Renal pelvis (tissue), 4 donors: Measurements from ENCODE around the gene SELENOO. TPM values are rescaled to one million over a fixed set of nuclear protein-coding genes. Genes with fewer than 3 reads are reported as not detected.

Experiments used
- DNase-seq: peaks from one replicate; pipeline ENCODE4 v3.0.0-alpha.2; 2013
- polyA plus RNA-seq, 3 donors: library from polyadenylated mRNA; unstranded; fragments of 120-200 nt; gene quantifications; one replicate each; pipeline ENCODE4 v1.2.1, GENCODE V29; 2013; ENCODE audit not compliant: insufficient read length in 3 of 3

SELENOO gene
- polyA plus RNA-seq, 3 donors, result 24.8 to 32.9 (median 28.9) TPM

DNA sequence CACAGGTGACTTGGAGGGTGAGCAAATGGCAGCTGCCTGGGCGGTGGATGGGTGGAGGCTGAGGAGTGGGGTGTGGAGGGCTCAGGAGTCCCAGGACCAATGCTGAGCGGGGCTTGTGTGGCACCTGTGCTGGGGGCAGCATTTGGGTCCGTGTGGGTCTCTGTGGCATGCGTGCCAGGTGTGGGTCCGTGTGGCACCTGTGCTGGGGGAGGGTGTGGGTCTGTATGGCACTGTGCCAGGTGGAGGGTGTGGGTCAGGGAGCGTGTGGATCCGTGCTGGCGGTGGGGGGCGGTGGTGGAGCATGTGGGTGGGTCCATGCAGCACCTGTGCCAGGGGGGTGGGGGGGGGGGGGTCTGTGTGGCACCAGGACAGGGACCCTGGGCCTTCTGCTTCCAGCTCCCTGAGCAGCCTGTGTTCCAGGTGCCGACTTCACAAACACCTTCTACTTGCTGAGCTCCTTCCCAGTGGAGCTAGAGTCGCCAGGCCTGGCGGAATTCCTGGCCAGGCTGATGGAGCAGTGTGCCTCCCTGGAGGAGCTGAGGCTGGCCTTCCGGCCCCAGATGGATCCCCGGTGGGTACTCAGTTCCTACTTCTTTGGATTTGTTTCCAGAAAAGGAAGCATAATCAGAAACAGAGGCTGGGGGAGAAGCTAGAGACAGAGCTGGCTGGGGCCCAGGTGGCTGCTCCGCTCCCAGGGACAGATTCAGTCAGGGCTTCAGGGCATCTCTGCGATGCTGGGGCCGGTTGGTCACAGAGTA, 14.7 kb downstream of the SELENOO start:
- no peak for DNase-seq

DNA sequence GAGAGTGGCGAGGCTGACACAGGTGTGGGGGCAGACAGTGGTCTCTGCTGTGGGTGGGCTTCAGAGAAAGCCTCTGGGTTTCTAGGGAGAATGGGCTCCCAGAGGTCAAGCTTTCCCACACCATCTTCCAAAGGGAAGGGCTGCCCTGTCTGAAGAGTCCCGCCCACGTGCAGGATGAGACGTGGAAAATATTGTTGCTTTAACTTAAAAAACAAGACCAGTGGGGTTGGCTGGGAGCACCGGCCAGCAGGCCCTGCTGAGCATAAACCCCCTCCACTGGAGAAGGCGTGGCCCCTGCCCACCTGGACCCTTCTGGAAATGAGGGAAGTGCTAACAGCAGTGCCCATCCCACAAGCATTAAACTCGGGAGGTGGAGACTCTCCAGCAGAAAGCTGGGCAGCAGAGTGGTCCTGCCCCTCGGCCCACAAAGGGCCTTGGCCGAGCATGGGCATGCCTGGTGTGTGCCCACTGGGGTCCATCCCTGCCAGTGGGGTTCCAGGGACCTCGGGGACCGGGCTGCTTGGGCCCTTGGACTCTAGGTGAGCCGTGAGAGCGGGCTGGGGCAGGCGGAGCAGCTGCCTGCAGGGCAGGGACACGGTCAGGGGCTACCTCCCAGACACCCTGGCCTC, 15.4 kb downstream of the SELENOO start:
- DNase-seq, result no peak

DNA sequence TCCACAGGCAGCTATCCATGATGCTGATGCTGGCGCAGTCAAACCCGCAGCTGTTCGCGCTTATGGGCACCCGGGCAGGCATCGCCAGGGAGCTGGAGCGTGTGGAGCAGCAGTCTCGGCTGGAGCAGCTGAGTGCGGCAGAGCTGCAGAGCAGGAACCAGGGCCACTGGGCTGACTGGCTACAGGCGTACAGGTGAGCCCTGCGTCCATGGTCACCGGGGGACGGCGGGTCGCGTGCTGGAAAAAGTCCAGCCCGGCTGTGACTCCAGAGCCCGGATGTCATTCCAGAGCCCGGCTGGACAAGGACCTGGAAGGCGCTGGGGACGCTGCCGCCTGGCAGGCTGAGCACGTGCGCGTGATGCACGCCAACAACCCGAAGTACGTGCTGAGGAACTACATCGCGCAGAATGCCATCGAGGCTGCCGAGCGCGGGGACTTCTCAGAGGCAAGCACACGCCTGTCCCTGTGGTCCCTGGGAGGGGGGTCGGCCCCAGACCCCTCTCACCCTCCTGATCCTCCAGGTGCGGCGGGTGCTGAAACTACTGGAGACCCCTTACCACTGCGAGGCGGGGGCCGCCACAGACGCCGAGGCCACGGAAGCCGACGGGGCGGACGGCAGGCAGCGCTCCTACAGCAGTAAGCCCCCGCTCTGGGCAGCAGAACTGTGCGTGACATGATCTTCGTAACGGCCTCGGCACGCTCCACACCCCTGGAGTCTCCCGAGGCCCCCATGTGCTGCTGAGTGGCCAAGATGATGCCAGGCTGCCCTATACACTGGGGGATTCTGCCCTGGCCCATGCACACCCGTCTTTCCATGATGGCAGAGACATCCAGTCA, 16.1 kb downstream of the SELENOO start:
- no peak for DNase-seq

DNA sequence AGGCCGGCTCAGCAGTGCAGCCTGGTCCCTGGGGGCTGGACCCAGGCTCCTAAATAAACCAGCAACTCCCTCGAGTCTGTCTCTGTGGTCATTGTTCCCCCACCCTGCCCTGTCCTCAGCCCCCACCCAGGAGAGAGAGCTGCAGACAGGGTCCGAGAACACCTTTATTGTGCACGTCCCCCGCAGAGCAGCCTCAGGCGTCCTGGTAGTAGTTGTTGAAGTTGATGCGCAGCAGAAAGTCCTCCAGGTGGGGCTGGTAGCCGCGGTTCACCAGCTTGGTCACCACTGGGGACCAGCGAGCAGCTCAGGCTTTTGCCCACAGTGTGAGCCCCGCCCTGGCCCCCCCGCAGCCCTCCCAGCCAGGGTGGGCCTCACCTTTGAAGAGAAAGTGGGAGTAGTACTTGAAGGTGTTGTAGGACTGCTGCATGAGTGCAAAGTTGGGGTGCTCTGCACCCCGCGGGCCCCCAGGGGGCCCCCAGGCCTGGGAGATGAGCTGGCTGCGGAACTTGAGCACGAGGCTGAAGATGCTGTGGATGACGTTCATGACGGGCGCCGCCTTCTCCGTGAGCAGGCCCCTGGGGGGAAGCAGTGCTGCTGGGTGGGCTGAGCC, 16.8 kb downstream of the SELENOO start:
- DNase-seq, result no peak

DNA sequence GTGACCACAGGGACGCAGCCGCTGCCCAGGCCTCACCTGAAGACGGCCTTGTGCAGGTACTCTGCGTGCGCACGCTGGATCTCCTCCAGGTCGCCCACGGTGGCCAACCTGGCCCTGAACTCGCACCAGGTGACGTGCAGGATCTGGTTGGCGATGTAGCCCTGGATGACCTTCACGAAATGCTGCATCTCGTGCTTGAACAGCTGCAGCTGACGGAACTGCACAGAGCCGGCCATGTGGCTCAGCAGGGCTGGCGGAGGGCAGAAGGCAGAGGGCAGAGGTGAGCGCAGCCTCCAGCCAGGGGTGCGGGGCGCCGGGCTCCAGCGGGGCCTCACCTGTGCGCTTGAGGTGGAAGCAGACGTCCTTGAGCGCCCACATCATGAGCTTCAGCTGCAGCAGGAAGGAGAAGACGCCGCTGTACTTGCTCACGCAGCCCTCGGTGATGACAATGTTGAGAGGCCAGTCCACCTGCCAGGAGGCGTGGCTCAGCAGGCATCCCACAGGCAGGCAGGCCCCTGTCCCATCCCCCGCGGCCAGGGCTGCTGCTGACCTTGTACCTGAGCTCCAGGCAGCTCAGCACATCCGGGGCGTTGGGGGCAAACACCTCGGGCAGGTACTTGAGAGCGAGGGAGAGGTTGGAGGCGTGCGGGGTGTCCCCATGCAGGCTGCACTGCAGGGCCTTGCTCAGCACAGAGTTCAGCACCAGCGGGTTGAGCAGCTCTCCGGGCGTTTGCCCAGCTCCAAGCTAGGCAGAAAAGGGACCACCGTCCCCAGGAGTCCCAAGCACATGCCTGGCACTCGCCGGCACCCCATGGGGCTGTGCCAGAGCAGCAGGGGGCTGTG, 17.6 kb downstream of the SELENOO start:
- DNase-seq, result no peak

DNA sequence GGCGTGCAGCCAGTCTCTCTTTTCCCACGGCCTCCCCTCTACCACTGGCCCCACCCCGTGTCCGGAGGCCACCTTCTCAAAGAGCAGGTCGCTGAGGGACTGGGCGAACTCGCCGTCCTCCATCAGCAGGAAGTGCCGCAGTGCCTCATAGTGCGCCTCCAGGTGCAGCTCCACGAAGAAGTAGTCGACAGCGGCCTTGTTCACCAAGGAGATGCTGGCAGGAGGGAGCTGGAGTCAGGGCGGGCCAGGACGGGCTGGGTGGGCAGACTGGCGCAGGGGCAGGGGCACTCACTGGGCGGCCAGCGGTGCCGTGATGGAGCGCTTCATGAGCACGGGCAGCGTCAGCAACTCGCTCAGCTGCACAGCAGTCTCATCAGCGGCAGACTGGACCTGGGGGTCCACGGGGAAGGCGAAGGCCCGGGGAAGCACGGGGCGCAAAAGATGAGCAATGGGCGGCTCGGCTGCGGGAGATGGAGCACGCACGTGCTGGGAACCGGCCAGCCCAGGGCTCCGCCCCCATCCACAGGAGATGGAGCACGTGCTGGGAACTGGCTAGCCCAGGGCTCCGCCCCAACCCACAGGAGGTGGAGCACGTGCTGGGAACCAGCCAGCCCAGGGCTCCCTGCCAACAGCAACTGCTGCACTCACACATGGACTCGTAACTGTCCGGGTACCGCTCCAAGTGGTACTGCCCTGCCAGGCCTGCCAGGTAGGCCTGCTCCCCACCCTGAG, 18.4 kb downstream of the SELENOO start:
- no peak for DNase-seq

DNA sequence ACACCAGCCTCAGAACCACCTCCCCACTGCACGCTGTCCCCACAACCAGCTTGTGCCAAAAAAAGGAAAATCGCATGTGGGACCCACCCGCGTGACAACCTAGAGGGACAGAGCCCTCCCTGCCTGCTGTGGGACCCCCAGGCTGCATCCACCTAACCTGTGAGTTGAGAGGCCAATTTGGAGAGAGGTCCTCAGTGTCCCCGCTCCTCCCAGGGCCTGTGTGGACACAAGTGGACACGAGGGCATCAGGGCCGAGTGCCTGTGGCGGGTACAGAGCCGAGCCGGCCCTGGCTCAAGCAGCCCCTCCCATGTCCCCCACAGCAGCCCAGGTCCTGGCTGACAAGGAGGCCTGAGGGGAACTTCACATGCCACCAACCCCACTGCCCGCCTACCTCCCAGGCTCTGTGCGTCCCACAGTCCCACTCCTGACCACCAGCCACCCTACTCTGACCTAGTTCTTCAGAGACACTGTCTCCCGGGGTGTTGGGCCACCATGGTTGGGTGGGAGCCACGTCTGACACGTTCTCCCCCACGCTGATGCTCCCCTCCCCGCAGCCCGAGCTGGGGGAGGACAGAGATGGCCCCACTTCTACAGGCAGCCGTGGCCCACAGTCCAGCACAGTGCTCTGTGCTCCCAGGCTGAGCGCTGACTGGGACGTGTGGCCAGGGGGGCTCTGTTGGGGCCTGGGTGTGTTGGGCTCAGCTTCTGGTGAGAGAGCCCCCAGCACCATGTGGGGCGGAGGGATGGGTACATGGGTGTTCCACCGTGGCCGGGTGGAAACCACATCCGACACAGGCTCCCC, 19.2 kb downstream of the SELENOO start:
- DNase-seq, result no peak

DNA sequence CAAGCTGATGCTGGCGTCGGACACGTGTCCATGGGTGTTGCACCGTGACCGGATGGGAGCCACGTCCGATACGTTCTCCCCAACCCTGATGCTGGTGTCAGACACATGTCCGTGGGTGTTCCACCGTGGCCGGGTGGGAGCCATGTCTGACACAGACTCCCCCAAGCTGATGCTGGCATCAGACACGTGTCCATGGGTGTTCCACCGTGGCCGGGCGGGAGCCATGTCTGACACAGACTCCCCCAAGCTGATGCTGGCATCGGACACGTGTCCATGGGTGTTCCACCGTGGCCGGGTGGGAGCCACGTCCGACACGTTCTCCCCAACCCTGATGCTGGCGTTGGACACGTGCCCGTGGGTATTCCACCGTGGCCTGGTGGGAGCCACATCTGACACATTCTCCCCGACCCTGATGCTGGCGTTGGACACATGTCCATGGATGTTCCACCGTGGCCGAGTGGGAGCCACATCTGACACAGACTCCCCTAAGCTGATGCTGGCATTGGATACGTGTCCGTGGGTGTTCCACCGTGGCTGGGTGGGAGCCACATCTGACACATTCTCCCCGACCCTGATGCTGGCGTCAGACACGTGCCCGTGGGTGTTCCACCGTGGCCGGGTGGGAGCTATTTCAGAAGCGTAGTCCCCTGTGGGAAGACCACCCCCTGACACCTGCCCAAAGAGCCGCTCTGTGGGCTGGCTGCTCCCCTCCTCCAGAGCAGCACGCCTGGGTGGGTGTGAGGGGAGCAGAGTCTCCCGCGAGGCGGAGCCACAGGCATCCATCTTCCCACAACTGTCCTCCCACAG, 20.0 kb downstream of the SELENOO start:
- DNase-seq, result no peak

DNA sequence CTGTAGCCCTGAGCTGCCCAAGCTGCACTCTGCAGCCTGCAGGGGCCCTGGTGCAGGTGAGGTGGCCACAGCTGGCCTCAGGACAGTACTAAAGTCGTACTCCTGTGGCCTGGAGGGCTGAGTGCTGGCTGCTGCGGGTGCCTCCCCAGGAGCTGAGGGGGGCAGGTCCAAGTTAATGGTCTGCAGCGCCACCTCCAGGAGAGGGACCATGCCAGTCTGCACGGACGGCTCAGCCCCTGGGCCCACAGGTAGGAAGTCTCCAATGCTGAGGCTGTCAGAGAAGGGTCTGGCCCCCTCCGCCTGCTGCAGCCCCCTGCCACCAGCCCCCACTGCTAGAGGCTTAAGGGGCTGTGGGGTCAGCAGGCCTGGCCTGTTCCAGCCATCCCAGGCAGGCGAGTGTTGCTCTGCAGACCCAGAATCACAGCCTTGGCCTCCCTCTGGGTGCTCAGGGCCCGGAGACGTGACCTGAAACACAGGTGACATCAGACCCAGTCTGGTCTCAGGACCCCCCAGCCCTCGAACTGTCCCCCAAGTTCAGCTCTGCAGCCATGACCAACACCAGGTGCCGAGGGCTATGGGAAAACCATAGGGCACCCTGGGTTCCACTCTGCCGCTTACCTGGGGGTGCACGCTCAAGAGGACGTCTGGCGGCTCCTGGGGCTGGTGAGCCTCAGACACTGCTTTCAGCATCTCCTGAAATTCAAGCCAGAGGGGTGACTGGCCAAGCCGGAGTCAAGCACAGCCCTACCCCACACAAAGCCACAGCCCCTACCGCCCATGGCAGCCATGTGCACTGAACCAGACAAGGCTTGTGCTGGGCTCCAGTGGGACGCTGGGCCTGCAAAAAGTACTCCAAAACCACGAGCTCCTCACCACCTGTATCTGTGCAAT, 20.8 kb downstream of the SELENOO start:
- no peak for DNase-seq

DNA sequence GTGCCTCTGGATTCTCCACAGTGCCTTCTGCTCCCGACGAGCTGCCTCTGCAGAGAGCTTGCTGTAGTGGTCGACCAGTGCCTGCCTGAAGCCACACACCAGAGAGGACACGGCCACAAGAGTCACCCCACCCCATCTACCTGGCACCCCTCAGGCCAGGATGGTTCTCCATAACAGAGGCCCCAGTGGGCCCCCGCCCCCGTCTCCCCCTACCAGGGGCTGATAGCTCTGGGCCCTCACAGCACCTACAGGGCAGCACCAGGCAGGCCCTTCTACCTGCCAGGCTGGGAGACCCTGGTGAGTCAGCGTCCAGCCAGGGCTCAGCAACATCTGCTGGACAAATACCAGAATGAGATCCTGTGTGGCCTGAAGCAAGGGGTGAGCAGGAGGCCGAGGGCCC, 21.7 kb downstream of the SELENOO start:
- DNase-seq, result no peak

DNA sequence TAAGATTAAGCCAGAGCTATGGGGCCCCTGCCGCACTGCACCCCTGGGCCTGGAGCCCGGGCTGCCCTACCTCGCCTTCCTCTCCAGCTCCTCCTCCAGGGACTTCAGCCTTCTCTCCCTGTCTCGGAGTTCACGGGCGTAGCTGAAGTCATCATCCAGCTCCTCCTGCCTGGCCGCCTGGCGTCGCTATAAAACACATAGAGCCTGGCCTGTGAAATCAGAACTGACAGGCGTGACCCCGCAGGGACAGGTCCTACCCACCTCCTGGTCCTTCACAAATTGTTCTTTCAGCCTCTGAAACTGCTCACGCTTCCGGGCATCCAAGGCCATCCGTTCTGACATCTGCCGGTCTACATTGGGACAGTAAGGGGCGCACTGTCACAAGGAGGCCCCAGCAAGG, 23.3 kb downstream of the SELENOO start:
- no peak for DNase-seq

DNA sequence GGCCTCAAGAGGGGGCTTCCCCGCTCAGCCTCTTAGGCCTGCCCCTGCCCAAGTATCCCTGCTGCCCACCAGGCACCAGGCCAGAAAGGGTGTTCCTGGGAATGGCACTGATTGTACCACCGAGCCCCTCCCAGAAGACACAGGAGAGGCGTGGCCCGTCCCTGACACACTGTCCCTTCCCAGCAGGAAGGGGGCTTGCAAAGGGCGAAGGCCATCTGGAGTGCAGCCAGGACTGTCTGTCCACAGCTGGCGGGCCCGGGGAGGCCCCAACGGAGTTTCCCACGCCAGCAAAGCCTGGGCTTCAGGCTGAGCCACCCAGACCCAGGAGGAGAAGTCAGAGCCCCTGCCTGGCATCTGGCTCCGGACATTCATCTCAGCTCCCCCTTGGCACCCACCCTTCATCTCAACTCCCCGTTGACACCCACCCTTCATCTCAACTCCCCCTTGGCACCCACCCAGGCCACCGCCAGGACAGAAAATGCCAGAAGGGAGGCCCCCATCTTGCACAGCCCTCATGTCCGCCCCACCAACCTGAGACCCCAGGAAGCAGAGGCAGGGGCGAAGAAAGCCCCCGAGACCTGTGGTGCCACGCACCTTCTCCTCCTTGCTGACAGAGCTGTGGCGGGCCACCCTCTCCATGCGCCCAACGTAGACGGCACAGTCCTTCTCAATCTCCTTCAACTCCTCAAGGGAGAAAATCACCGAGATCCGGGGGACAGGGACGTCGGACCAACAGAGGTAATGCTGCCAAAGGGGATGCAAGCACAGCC, 24.6 kb downstream of the SELENOO start:
- DNase-seq, result no peak

DNA sequence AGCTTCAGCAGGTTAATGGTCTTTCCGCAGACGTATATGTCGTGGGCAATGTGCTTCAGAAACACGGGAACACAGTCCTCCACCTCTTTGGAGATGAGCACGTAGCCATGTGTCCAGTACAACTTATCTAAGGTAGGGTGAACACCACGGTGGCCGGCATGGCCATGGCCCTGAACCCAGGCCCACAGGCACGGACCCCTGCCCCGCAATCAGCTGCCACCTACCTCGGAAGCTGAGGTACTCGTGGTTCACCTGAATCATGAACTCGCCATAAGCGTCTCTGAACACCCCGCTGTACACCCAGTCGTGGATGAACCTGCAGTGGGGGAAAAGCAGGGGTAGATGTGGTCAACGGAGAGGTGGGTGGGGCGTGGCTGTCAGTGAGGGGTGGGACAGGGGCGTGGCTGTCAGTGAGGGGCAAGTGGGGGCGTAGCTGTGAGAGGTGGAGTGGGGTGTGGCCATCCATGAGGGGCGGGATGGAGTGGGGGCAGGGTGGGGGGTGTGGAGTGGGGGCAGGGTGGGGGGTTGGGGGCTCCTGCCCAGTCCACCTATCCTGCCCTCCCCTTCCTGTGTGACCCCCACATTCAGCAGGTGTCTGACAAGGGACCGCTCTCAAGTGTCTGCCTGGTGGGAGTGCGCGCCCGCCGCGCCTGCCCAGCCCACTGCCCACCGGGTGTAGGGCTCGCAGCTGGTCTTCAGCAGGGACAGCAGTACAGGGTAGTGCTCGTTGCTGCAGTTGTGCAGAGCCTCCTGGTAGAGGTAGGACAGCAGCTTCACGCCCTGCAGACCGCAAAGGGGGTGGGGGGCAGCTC, 25.5 kb downstream of the SELENOO start:
- no peak for DNase-seq

DNA sequence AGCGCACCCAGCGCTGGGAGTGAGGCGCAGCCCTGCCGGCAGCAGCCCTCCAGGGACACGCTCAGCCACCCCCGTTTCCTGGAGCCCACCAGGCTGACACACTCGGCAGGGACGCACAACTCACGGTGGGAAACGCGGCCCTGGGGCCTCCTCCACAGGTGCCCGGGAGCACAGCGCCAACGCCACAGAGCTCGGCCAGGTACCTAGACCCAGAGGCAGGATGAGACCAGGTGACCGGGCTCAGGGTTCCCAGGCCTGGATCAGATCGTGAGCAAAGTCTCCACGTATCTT, 26.0 kb downstream of the SELENOO start:
- DNase-seq, result no peak

DNA sequence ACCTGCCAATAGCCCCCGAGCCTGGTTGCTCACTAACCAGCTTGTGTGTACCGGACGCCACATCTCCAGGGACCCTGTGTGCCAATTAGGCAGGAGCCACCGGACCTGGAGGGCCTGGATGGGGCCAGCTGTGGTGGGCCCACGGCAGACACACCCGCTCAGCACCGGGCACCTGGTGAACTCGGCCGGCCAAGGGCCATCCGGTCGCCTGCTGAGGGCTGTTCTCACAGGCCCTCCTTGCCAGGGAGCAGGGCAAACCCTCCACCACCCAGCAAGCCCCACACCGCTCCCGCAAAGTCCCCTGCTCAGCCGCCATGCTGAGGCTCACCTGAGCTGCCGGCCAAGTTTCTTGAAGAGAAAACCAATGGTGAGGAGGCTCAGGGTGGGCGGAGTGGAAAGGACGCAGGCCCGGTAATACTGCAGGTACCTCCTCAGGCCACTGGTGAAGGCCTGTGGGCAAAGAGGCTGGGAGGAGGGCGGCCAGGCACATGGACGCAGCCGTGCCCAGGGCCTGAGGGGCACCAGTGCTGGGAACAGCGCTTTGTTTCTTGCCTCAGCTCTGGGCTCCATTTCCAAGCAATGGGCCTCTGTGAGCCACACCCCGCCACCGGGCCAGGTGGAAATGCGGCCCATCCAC, 26.9 kb downstream of the SELENOO start:
- DNase-seq, result no peak

DNA sequence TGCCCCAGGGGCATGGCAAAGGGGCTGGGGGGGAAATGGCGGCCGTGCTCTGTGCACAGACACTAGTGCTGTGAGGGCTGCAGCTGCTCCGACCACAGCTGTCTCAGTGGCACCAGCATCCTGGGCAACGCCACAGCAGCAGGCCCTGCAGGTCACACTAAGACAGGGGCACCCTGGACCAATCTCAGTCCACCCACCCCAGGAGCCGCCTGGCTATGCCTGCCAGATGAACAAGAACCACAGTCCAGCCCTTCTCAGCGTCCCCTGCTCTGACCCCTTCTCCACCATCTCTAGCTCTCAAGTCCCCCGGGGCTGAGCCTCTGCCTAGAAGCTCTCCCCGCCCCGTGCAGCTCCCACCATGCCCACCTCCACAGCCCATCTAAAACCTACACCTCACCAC, 27.6 kb downstream of the SELENOO start:
- DNase-seq, result no peak
